ENCODE measurements around the gene ABCC6. TPM values are rescaled to one million over a fixed set of nuclear protein-coding genes. Genes with fewer than 3 reads are reported as not detected.
"Not testable (repeated sequence)": the region's sequence is repeated elsewhere in the genome, so short reads cannot be mapped to it uniquely, and the experiment has no call there.

Gene ABCC6
- total RNA-seq, 1 experiment from 2014 or later: 0.73 TPM

- intact Hi-C loops (cut with micrococcal nuclease): no loop called here
- H3K4me3 ChIP-seq (ENCODE audit: low read length): no peak overlapping the region
- H3K9me3 ChIP-seq (ENCODE audit: low read length): no peaks in the 10 kb centered on the region
- CTCF ChIA-PET: no interaction called here
- H3K79me2 ChIP-seq (ENCODE audit: low read length): no peaks in the 10 kb centered on the region
- peaks cover 6% of the 10 kb centered on the region; the same call in 1 of the 2 replicates for H3K36me3 ChIP-seq (ENCODE audit: low read depth, low read length)
- no peak overlapping the region for H3K27ac ChIP-seq (ENCODE audit: low read length)
- no peak overlapping the region for H3K9ac ChIP-seq (ENCODE audit: low read length)
- no peaks in the 10 kb centered on the region for H4K20me1 ChIP-seq (ENCODE audit: low read length)
- no peaks in the 10 kb centered on the region for H3K27me3 ChIP-seq (ENCODE audit: low read length)
- DNase-seq (no peak), ATAC-seq (no peak)
- no peak overlapping the region for H2AFZ ChIP-seq (ENCODE audit: low read length)
- H3K4me1 ChIP-seq (ENCODE audit: insufficient read depth, low read length): no peaks in the 10 kb centered on the region
- POLR2A ChIA-PET (ENCODE audit: unreplicated experiment): no interaction called here
- no peak overlapping the region for H3K4me2 ChIP-seq (ENCODE audit: low read length)
- TF ChIP-seq EZH2phosphoT487 (IDR thresholded peaks at IDR 0.05; ENCODE audit: borderline replicate concordance, low read length) (no peak), CTCF (conservative IDR thresholded peaks at IDR 0.05; ENCODE audit: low read depth, low read length) (no peak), EZH2 (IDR thresholded peaks at IDR 0.05; ENCODE audit: low read length, unreplicated experiment) (no peak)
- H3K9me2 ChIP-seq (replicated peaks; ENCODE audit: low read length): no peaks in the 10 kb centered on the region
- BruUV-seq (replicated peaks): no TSS peak
- no peaks in the 10 kb centered on the region for H3F3A ChIP-seq (ENCODE audit: low read length, unreplicated experiment)
Observed at GRCh38 chr16:16105646-16106045, 117.6 kb downstream of the ABCC6 start.

GRCh38 chr16:16104804-16105141, 118.5 kb downstream of the ABCC6 start:
- H2AFZ ChIP-seq (ENCODE audit: low read length); H3K4me2 ChIP-seq (ENCODE audit: low read length); H3K9me2 ChIP-seq (replicated peaks; ENCODE audit: low read length); ATAC-seq; H3K27ac ChIP-seq (ENCODE audit: low read length); H3K4me3 ChIP-seq (ENCODE audit: low read length); H3K79me2 ChIP-seq (ENCODE audit: low read length); H3K9ac ChIP-seq (ENCODE audit: low read length); H3K9me3 ChIP-seq (ENCODE audit: low read length); H3K36me3 ChIP-seq (ENCODE audit: low read depth, low read length); H3K4me1 ChIP-seq (ENCODE audit: insufficient read depth, low read length); POLR2A ChIA-PET (ENCODE audit: unreplicated experiment); H3K27me3 ChIP-seq (ENCODE audit: low read length); BruUV-seq (replicated peaks); H4K20me1 ChIP-seq (ENCODE audit: low read length); CTCF ChIA-PET; H3F3A ChIP-seq (ENCODE audit: low read length, unreplicated experiment); DNase-seq; intact Hi-C loops (cut with micrococcal nuclease): not testable (repeated sequence)

GRCh38 chr16:16104132-16104803, 119.0 kb downstream of the ABCC6 start:
- intact Hi-C loops (cut with micrococcal nuclease); H3K36me3 ChIP-seq (ENCODE audit: low read depth, low read length): not testable (repeated sequence)

GRCh38 chr16:16102738-16103137, 120.6 kb downstream of the ABCC6 start:
- Histone ChIP-seq H3K9me3 (ENCODE audit: low read length) (no peaks in the 10 kb centered on the region), H3K4me1 (ENCODE audit: insufficient read depth, low read length) (no peaks in the 10 kb centered on the region), H3K4me3 (ENCODE audit: low read length) (no peak overlapping the region), H3K79me2 (ENCODE audit: low read length) (no peaks in the 10 kb centered on the region), H3K36me3 (ENCODE audit: low read depth, low read length) (peaks cover 6% of the 10 kb centered on the region; the same call in 1 of the 2 replicates), H3K9me2 (replicated peaks; ENCODE audit: low read length) (no peaks in the 10 kb centered on the region), H3K4me2 (ENCODE audit: low read length) (no peak overlapping the region), H4K20me1 (ENCODE audit: low read length) (no peaks in the 10 kb centered on the region), H3K27me3 (ENCODE audit: low read length) (no peaks in the 10 kb centered on the region), H2AFZ (ENCODE audit: low read length) (no peak overlapping the region), H3K27ac (ENCODE audit: low read length) (no peak overlapping the region), H3F3A (ENCODE audit: low read length, unreplicated experiment) (no peaks in the 10 kb centered on the region), H3K9ac (ENCODE audit: low read length) (no peak overlapping the region)
- POLR2A ChIA-PET (ENCODE audit: unreplicated experiment): no interaction called here
- CTCF ChIA-PET: no interaction called here
- intact Hi-C loops (cut with micrococcal nuclease): no loop called here
- BruUV-seq (replicated peaks): no TSS peak
- DNase-seq (no peak), ATAC-seq (no peak)
- no peak for TF ChIP-seq CTCF (conservative IDR thresholded peaks at IDR 0.05; ENCODE audit: low read depth, low read length)
- no peak for TF ChIP-seq EZH2phosphoT487 (IDR thresholded peaks at IDR 0.05; ENCODE audit: borderline replicate concordance, low read length)

More at GRCh38 chr16:16104132-16104803, 119.0 kb downstream of the ABCC6 start:
- H4K20me1 ChIP-seq (ENCODE audit: low read length); H3K9ac ChIP-seq (ENCODE audit: low read length); H3K4me1 ChIP-seq (ENCODE audit: insufficient read depth, low read length); H3K79me2 ChIP-seq (ENCODE audit: low read length); H3K9me2 ChIP-seq (replicated peaks; ENCODE audit: low read length); H3F3A ChIP-seq (ENCODE audit: low read length, unreplicated experiment); DNase-seq; H2AFZ ChIP-seq (ENCODE audit: low read length); H3K27ac ChIP-seq (ENCODE audit: low read length); CTCF ChIA-PET; H3K27me3 ChIP-seq (ENCODE audit: low read length); H3K9me3 ChIP-seq (ENCODE audit: low read length); H3K4me2 ChIP-seq (ENCODE audit: low read length); ATAC-seq; H3K4me3 ChIP-seq (ENCODE audit: low read length): not testable (repeated sequence)
- TSS peak; percentile 12 for BruUV-seq (replicated peaks)
- POLR2A ChIA-PET (ENCODE audit: unreplicated experiment): interaction anchor here (0.6 kb wide), 1 partner anchor 35 kb away, joined by 4 read pairs; no protein-coding TSS in a partner anchor

All from PC-3 (cell line).